HepG2 (cell line): ENCODE measurements around the gene LIMK2. TPM values are rescaled to one million over a fixed set of nuclear protein-coding genes. Genes with fewer than 3 reads are reported as not detected.

Source experiments
- ATF1 ChIP-seq: IDR thresholded peaks from 2 replicates; pipeline ENCODE4 v1.6.1; 2016; ENCODE audit warnings: mild to moderate bottlenecking, control low read depth
- FOSL2 ChIP-seq: sonication (generic); formaldehyde crosslinking; IDR thresholded peaks from 2 replicates; pipeline ENCODE4 v1.4.0; 2020; ENCODE audit warnings: missing genetic modification reagents
- FOXK1 ChIP-seq: sonication (generic); formaldehyde crosslinking; IDR thresholded peaks from 2 replicates; pipeline ENCODE4 v1.4.0; 2020; ENCODE audit warnings: low read depth, missing genetic modification reagents, borderline replicate concordance
- GPBP1L1 ChIP-seq: sonication (generic); formaldehyde crosslinking; IDR thresholded peaks from 2 replicates; pipeline ENCODE4 v1.5.0; 2020; ENCODE audit warnings: mild to moderate bottlenecking, missing genetic modification reagents
- IRF2 ChIP-seq: IDR thresholded peaks from 2 replicates; pipeline ENCODE4 v1.6.1; 2018; ENCODE audit warnings: missing genetic modification reagents, missing compliant biosample characterization
- KLF13 ChIP-seq: sonication (generic); formaldehyde crosslinking; IDR thresholded peaks from 2 replicates; pipeline ENCODE4 v1.4.0; 2020; ENCODE audit warnings: mild to moderate bottlenecking, missing genetic modification reagents
- MAX ChIP-seq: IDR thresholded peaks from 2 replicates; pipeline ENCODE4 v1.6.1; 2012; ENCODE audit warnings: inconsistent platforms
- NBN ChIP-seq: fragments of 450-650 bp; conservative IDR thresholded peaks from 2 replicates; pipeline ENCODE4 v1.6.1; 2017
- NFIC ChIP-seq: IDR thresholded peaks from 2 replicates; pipeline ENCODE4 v1.6.1; 2012; ENCODE audit warnings: mild to moderate bottlenecking, low read length, inconsistent platforms
- PAXIP1 ChIP-seq: sonication (generic); formaldehyde crosslinking; conservative IDR thresholded peaks from 2 replicates; pipeline ENCODE4 v1.4.0; 2020; ENCODE audit warnings: mild to moderate bottlenecking, missing genetic modification reagents, moderate library complexity
- PITX1 ChIP-seq: sonication (generic); formaldehyde crosslinking; IDR thresholded peaks from 2 replicates; pipeline ENCODE4 v1.5.1; 2020; ENCODE audit warnings: mild to moderate bottlenecking, missing genetic modification reagents
- PLRG1 ChIP-seq: fragments of 450-650 bp; conservative IDR thresholded peaks from 2 replicates; pipeline ENCODE4 v1.6.1; 2016
- RFX1 ChIP-seq: fragments of 450-650 bp; IDR thresholded peaks from 2 replicates; pipeline ENCODE4 v1.6.1; 2017
- RORA ChIP-seq: sonication (generic); formaldehyde crosslinking; IDR thresholded peaks from 2 replicates; pipeline ENCODE4 v1.5.0; 2020; ENCODE audit warnings: mild to moderate bottlenecking, missing genetic modification reagents, moderate library complexity
- TFDP1 ChIP-seq: IDR thresholded peaks from 2 replicates; pipeline ENCODE4 v1.6.1; 2016; ENCODE audit warnings: missing compliant biosample characterization, missing genetic modification reagents, borderline replicate concordance
- TRIM24 ChIP-seq: sonication (generic); formaldehyde crosslinking; IDR thresholded peaks from 2 replicates; pipeline ENCODE4 v1.8.0; 2022; ENCODE audit warnings: mild to moderate bottlenecking, missing genetic modification reagents
- ZNF343 ChIP-seq: sonication (generic); formaldehyde crosslinking; IDR thresholded peaks from 2 replicates; pipeline ENCODE4 v1.4.0; 2020; ENCODE audit warnings: mild to moderate bottlenecking, missing genetic modification reagents
- ZNF672 ChIP-seq: sonication (generic); formaldehyde crosslinking; IDR thresholded peaks from 2 replicates; pipeline ENCODE4 v1.8.1; 2022; ENCODE audit warnings: missing genetic modification reagents
- ZNF704 ChIP-seq: sonication (generic); formaldehyde crosslinking; IDR thresholded peaks from 2 replicates; pipeline ENCODE4 v1.8.1; 2023; ENCODE audit warnings: mild to moderate bottlenecking, inconsistent platforms, moderate library complexity, missing genetic modification reagents, borderline replicate concordance
- ZNF780A ChIP-seq: sonication (generic); formaldehyde crosslinking; IDR thresholded peaks from 2 replicates; pipeline ENCODE4 v1.8.0; 2022; ENCODE audit warnings: mild to moderate bottlenecking, missing genetic modification reagents, moderate library complexity
- ZNF781 ChIP-seq: sonication (generic); formaldehyde crosslinking; IDR thresholded peaks from 2 replicates; pipeline ENCODE4 v1.5.1; 2020; ENCODE audit warnings: borderline replicate concordance, mild to moderate bottlenecking, missing genetic modification reagents; ENCODE audit errors: not compliant biosample characterization
- ZSCAN22 ChIP-seq: sonication (generic); formaldehyde crosslinking; IDR thresholded peaks from 2 replicates; pipeline ENCODE4 v1.4.0; 2020; ENCODE audit warnings: mild to moderate bottlenecking, missing genetic modification reagents
- polyA plus RNA-seq, 8 experiments: library from polyadenylated mRNA; depleted of rRNA in 3 of 8; stranded (reverse) in 7 of 8; unstranded in 1 of 8; fragments of >200 nt; fragmentation: Illumina TruSeq in 4 of 8; extraction: Trizol in 4 of 8; gene quantifications; 2 replicates each; pipeline versions ENCODE4 v1.2.1 to v1.2.3, GENCODE V29; 2011 to 2016; ENCODE audit warnings: low read depth in 4 of 8, missing spikeins in 1 of 8, mixed read lengths in 1 of 8; ENCODE audit not compliant: insufficient read depth in 1 of 8
- total RNA-seq, 5 experiments: library from RNA; depleted of rRNA; stranded (reverse); fragments of >200 nt; fragmentation: Illumina TruSeq; extraction: Trizol; gene quantifications; 2 replicates each; pipeline ENCODE4 v1.2.3, GENCODE V29; 2016; ENCODE audit warnings: low read depth in 1 of 5
- TF ChIP-seq, protein P1 (sequence below): sonication (generic); formaldehyde crosslinking; IDR thresholded peaks from 2 replicates; pipeline ENCODE4 v1.8.0; 2022; ENCODE audit warnings: missing genetic modification reagents, low read depth, mild to moderate bottlenecking, borderline replicate concordance

LIMK2 gene
- total and polyA plus RNA-seq, 2 of the 13 experiments (the other 11 are each of a cell fraction or from before 2014, with no cell fraction given): 20.9 to 29.8 TPM

GRCh38 chr22:31284281-31285155 lies 72.4 kb downstream of the LIMK2 start (continued):
- 0 out of 2 replicates have a peak, but pooled peaks have one; percentile 10 for TF ChIP-seq PAXIP1 (CRISPR knock-in tag)
- TF ChIP-seq RORA: no peak
- TF ChIP-seq FOSL2: no peak
- TF ChIP-seq, protein P1, sequence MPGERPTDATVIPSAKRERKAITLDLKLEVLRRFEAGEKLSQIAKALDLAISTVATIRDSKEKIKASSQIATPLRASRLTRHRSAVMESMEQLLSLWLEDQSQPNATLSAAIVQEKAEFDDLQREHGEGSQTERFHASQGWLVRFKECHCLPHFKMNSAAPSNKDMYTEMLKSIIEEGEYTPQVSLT (CRISPR knock-in tag): no peak
- no peak for TF ChIP-seq ATF1 (CRISPR knock-in tag)
- no peak for TF ChIP-seq NFIC
- no peak for TF ChIP-seq PLRG1
- TF ChIP-seq TRIM24 (CRISPR knock-in tag): no peak
- TF ChIP-seq FOXK1 (CRISPR knock-in tag): no peak
- no peak for TF ChIP-seq ZNF672 (CRISPR knock-in tag)
- TF ChIP-seq TFDP1 (CRISPR knock-in tag): no peak
- no peak; the same call in 1 of the 2 replicates for TF ChIP-seq MAX
- no peak for TF ChIP-seq GPBP1L1
- TF ChIP-seq ZNF343 (CRISPR knock-in tag): 0 out of 2 replicates have a peak, but pooled peaks have one; percentile 49
- no peak for TF ChIP-seq NBN
- no peak for TF ChIP-seq RFX1
- no peak for TF ChIP-seq ZNF781 (CRISPR knock-in tag)
- no peak for TF ChIP-seq ZSCAN22 (CRISPR knock-in tag)
- no peak for TF ChIP-seq ZNF704 (CRISPR knock-in tag)
- no peak for TF ChIP-seq KLF13
- no peak for TF ChIP-seq IRF2 (CRISPR knock-in tag)
- TF ChIP-seq PITX1 (CRISPR knock-in tag): 0 out of 2 replicates have a peak, but pooled peaks have one; percentile 20
- no peak for TF ChIP-seq ZNF780A (CRISPR knock-in tag)
